H1 (cell line): ENCODE data around the gene FKRP. TPM values are rescaled to one million over a fixed set of nuclear protein-coding genes. Genes with fewer than 3 reads are reported as not detected.

Experiments used
- EGR1 ChIP-seq: IDR thresholded peaks from 2 replicates; pipeline ENCODE4 v1.6.1; 2011; ENCODE audit warnings: low read depth, low read length, borderline replicate concordance
- GTF2F1 ChIP-seq: IDR thresholded peaks from 2 replicates; pipeline ENCODE4 v1.6.1; 2012; ENCODE audit warnings: low read depth, low read length, improper control_type of control experiment, borderline replicate concordance
- HDAC6 ChIP-seq: IDR thresholded peaks from one replicate; pipeline ENCODE4 v1.7.1; 2012; ENCODE audit warnings: low read depth, mild to moderate bottlenecking, inconsistent platforms, low read length, moderate library complexity
- PHF8 ChIP-seq: fragments of 200-600 bp; sonication (generic); conservative IDR thresholded peaks from 2 replicates; pipeline ENCODE4 v1.7.1; 2012; ENCODE audit warnings: low read depth, mild to moderate bottlenecking, inconsistent platforms, low read length, moderate library complexity
- SAP30 ChIP-seq: fragments of 300-600 bp; sonication (generic); IDR thresholded peaks from 2 replicates; pipeline ENCODE4 v1.7.1; 2012; ENCODE audit warnings: low read length, moderate library complexity, mild to moderate bottlenecking, inconsistent platforms; ENCODE audit not compliant: insufficient read depth, insufficient replicate concordance
- SIRT6 ChIP-seq: IDR thresholded peaks from one replicate; pipeline ENCODE4 v1.7.1; 2012; ENCODE audit warnings: low read length, inconsistent platforms
- SRF ChIP-seq: IDR thresholded peaks from 2 replicates; pipeline ENCODE4 v1.6.1; 2011; ENCODE audit warnings: mild to moderate bottlenecking, low read depth, low read length, moderate library complexity
- polyA plus RNA-seq, 7 experiments: library from polyadenylated mRNA; depleted of rRNA in 3 of 7; stranded (reverse) in 5 of 7; unstranded in 2 of 7; fragments of >200 nt in 5 of 7; fragments of 200-250 nt in 2 of 7; gene quantifications; 1 replicate in 5 of 7; 2 replicates in 1 of 7; 4 replicates in 1 of 7; pipeline versions ENCODE4 v1.2.1 to v1.2.3, GENCODE V29; 2011 to 2013; ENCODE audit warnings: missing spikeins in 2 of 7, mixed read lengths in 2 of 7
- total RNA-seq: library from RNA; stranded (reverse); fragmentation: NEBNext Ultra II Directional; extraction: Animal tissue kit (Norgen Biotek cat#: 25700); gene quantifications from 2 replicates; pipeline ENCODE4 v1.2.1, GENCODE V29; 2021

The FKRP gene
- total and polyA plus RNA-seq, 2 of the 8 experiments (the other 6 are each of a cell fraction or from before 2014, with no cell fraction given): 17.1 to 24.4 TPM

DNA sequence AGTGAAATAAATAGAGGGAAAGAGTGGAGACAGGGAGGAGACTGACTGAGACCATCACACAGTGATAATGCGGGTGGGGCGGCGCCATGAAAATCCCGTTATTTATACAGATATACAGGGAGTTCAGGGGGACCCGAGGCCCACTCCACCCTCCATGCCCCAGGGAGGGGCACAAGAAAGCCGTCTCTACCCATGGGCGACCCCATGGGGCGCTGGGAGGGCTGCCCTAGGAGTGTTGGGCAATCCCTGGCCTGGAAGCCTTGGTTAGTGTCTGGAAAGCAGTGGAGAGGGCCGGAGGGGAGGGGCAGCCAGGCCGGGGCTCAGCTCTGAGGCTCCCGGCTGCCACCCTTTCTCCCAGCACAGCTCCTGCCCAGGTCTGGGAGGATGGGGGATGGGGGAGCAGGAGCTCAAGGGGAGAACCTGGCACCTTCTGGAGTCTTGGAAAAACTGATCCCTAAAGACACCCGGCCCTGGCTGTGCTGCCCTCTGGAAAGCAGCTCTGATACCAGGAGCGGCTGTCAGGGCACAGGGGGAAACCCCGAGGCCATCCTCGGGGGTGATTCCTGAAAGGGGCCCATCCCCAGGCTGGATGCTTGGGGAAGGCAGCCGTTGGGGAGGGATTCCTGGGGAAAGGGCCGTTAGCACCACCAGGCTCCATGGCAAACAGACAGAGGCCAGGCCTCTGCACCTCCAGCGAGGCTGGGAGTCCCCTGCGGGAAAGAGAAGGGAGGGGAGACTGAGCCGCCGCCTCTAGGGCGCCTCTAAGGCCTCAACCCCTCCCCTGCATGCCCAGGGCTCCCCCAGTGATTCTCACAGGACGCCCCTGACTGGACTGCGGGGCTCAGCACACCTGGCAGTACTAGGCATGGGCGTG, 26.0 kb upstream of the FKRP start (continued):
- TF ChIP-seq PHF8: no peak
- no peak for TF ChIP-seq GTF2F1
- TF ChIP-seq SIRT6: no peak
- no peak for TF ChIP-seq SAP30
- TF ChIP-seq EGR1: no peak
- no peak for TF ChIP-seq SRF
- TF ChIP-seq HDAC6: no peak
